Activated B cell treated with CpG ODN at 0.5 μM for 24 hours (primary cell): ENCODE measurements around the gene DOK3. TPM values are rescaled to one million over a fixed set of nuclear protein-coding genes. Genes with fewer than 3 reads are reported as not detected.

Source experiments
- ATAC-seq: fragments of 200-7000 bp; cut with Tn5 transposase; one replicate; pipeline ENCODE4 v1.10.0; 2021; ENCODE audit warnings: low read depth, mild to moderate bottlenecking, moderate library complexity
- CTCF ChIA-PET: fragments of 350-600 bp; sonication (Branson Sonifier 250); formaldehyde crosslinking; loops from one replicate; lab custom pipeline; 2021; ENCODE audit warnings: antibody characterized with exemption; lab: Charles Lee
- POLR2A ChIA-PET: fragments of 350-600 bp; sonication (Branson Sonifier 250); formaldehyde crosslinking; loops from one replicate; lab custom pipeline; 2021; ENCODE audit warnings: antibody characterized with exemption; lab: Charles Lee
- DNase-seq: peaks from one replicate; pipeline ENCODE4 v3.0.0; 2022
- H3K27ac Mint-ChIP-seq: one replicate; pipeline ENCODE4 v1.8.0; 2020; ENCODE audit warnings: mixed read lengths
- H3K27me3 Mint-ChIP-seq: one replicate; pipeline ENCODE4 v1.8.0; 2021; ENCODE audit warnings: mixed read lengths
- H3K36me3 Mint-ChIP-seq: one replicate; pipeline ENCODE4 v1.8.0; 2021; ENCODE audit warnings: low read depth, mixed read lengths
- H3K4me1 Mint-ChIP-seq: one replicate; pipeline ENCODE4 v1.8.0; 2021; ENCODE audit warnings: mixed read lengths
- H3K4me3 Mint-ChIP-seq: one replicate; pipeline ENCODE4 v1.8.0; 2020; ENCODE audit warnings: mild to moderate bottlenecking, mixed read lengths
- H3K9me3 Mint-ChIP-seq: one replicate; pipeline ENCODE4 v1.8.0; 2020; ENCODE audit warnings: mixed read lengths
- intact Hi-C: fragments of 100-400 bp; cut with micrococcal nuclease; formaldehyde crosslinking; loops from one replicate; pipeline ENCODE4 v1.15.1; 2024
- total RNA-seq: library from RNA; stranded (reverse); gene quantifications from 2 replicates; pipeline ENCODE4 v1.2.3, GENCODE V29; 2022
- TF ChIP-seq, protein P1 (sequence below): fragments of 200-600 bp; IDR thresholded peaks from one replicate; pipeline ENCODE4 v1.8.0; 2022; ENCODE audit warnings: antibody characterized with exemption, mild to moderate bottlenecking

DOK3 gene
- total RNA-seq, 1 donor from 2014 or later = 88.5 TPM

DNA sequence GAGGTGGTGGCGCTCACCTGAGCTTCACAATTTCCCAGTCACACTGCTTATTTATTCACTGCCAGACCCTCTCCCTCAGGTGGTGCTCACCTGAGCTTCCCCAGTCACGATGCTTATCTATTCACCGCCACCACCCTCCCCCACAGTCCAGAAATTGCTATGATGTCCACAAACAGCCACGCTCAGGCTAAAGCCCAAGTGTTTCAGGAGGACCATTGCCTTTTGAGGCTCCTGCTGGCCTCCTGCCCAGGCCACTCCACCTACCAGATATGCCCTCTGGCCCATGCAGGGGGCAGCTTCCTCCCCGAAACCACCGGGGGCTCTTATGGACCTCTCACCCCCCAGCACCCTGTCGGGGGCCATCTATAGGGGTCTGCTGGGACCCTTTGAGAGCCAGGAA, 16.8 kb downstream of the DOK3 start:
- no peak overlapping the region for H3K4me3 Mint-ChIP-seq
- H3K4me1 Mint-ChIP-seq = peaks cover 43% of the 10 kb centered on the region
- peaks cover 1% of the 10 kb centered on the region for H3K27me3 Mint-ChIP-seq
- ATAC-seq = no peak
- CTCF ChIA-PET = interaction anchor here (1.1 kb wide), 1 partner anchor 9 kb away, joined by 4 read pairs; no protein-coding TSS in a partner anchor
- no peak overlapping the region for H3K27ac Mint-ChIP-seq
- POLR2A ChIA-PET = interaction anchor here (0.6 to 7.7 kb wide), 3 partner anchors 14 to 35 kb away, joined by 3 to 96 read pairs (median 7); partner anchors contain the start of gene DOK3
- intact Hi-C loops = no loop called here
- TF ChIP-seq, protein P1, sequence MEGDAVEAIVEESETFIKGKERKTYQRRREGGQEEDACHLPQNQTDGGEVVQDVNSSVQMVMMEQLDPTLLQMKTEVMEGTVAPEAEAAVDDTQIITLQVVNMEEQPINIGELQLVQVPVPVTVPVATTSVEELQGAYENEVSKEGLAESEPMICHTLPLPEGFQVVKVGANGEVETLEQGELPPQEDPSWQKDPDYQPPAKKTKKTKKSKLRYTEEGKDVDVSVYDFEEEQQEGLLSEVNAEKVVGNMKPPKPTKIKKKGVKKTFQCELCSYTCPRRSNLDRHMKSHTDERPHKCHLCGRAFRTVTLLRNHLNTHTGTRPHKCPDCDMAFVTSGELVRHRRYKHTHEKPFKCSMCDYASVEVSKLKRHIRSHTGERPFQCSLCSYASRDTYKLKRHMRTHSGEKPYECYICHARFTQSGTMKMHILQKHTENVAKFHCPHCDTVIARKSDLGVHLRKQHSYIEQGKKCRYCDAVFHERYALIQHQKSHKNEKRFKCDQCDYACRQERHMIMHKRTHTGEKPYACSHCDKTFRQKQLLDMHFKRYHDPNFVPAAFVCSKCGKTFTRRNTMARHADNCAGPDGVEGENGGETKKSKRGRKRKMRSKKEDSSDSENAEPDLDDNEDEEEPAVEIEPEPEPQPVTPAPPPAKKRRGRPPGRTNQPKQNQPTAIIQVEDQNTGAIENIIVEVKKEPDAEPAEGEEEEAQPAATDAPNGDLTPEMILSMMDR = no peak
- no peak for DNase-seq
- H3K36me3 Mint-ChIP-seq = peaks cover 6% of the 10 kb centered on the region
- H3K9me3 Mint-ChIP-seq = no peaks in the 10 kb centered on the region

DNA sequence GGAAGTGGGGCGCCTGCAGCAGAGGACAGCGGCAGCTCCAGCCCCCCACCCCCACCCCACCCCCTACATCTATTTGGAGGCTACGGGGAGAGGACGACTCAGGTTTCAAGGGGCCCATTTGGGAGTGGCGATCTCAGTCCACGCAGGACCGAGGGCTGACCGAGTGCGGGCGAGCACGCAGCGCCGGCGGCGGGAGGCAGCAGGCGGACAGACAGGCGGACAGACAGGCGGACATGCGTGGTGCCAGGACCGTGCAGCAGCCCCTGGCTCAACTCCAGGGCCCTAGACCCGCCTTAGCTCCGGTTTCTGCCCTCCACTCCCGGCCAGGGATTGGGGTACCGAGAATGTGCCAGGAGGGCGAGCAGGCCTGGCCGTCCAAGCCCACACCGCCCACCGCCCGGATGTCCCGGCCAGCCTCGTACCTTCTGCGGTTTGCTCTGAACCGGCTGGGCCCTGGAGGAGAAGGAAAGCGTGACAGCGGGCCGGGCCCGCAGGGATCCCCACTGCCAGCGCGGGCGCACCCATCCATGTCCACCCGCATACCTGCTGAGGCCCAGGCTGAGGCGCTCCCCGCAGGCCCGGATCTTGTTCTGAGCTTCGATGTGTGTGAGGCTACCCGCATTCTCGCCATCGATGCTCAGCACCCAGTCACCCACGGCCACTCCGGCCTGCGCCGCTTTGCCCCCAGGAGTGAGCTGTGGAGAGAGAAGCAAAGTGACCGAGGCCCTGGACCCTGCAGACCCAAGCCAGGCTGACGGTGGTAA, 17.5 kb downstream of the DOK3 start:
- no peaks in the 10 kb centered on the region for H3K9me3 Mint-ChIP-seq

DNA sequence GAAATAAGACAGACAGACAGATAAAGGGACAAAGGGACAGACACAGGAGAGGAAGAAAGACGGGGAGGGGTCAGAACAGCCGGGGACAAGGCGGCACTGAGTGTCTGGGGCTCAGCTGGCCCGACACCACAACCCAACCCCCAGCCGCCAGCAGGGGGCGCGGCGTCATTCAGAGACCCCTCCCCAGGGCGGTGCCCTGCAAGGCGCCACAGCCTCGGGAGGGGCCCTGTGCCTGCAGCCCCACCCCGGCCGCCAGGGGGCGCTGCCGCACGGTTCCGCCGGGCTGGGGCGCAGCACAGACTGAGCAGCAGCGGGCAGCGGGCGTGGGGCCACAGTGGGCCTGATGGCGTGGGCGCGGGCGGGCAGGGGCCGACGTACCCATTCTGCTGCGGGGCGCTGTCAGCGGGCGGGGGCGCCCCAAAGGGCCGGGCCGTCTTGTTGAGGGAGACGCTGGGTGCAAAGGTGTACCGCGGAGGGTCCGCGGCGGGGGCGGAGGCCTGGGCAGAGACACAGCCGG, 18.1 kb downstream of the DOK3 start:
- Mint-ChIP-seq H3K36me3 (peaks cover 10% of the 10 kb centered on the region), H3K4me3 (no peak overlapping the region), H3K27ac (no peak overlapping the region), H3K4me1 (peaks cover 40% of the 10 kb centered on the region), H3K9me3 (no peaks in the 10 kb centered on the region), H3K27me3 (no peaks in the 10 kb centered on the region)
- POLR2A ChIA-PET = no interaction called here
- intact Hi-C loops = no loop called here
- DNase-seq (no peak), ATAC-seq (no peak)
- TF ChIP-seq, protein P1 = no peak
- CTCF ChIA-PET = interaction anchor here (1.1 kb wide), 1 partner anchor 10 kb away, joined by 4 read pairs; no protein-coding TSS in a partner anchor

More for the DNA sequence above, 17.5 kb downstream of the DOK3 start:
- intact Hi-C loops = no loop called here
- TF ChIP-seq, protein P1 = no peak
- Mint-ChIP-seq H3K27me3 (no peaks in the 10 kb centered on the region), H3K36me3 (peaks cover 9% of the 10 kb centered on the region), H3K4me1 (peaks cover 41% of the 10 kb centered on the region), H3K4me3 (no peak overlapping the region), H3K27ac (no peak overlapping the region)
- DNase-seq (no peak), ATAC-seq (no peak)
- POLR2A ChIA-PET = interaction anchor here (0.6 to 7.7 kb wide), 2 partner anchors 13 to 17 kb away, joined by 3 to 96 read pairs; partner anchors contain the start of gene DOK3
- CTCF ChIA-PET = interaction anchor here (1.1 kb wide), 1 partner anchor 10 kb away, joined by 4 read pairs; no protein-coding TSS in a partner anchor

DNA sequence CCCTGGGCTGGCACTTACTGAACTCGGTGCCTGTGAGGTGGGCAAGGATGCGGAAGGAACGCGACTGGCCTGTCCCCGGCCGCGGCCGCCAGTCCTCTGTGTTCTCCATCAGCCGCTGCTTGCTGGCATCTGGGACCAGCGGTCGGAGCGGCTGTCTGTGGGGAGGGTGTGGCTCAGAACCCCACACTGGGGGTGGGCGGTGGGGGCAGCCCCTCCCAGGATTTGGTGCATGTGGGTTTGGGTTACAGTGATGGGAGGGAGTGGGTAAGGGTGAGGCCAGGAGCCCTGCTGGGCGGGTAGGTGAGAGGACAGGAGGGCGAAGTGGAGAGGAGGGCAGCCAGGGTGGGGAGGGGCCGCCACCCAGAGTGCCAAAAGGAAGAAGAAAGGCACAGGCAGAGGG, 18.6 kb downstream of the DOK3 start:
- Mint-ChIP-seq H3K4me3 (no peak overlapping the region), H3K9me3 (no peaks in the 10 kb centered on the region), H3K4me1 (peaks cover 35% of the 10 kb centered on the region), H3K27me3 (no peaks in the 10 kb centered on the region), H3K27ac (no peak overlapping the region), H3K36me3 (peaks cover 10% of the 10 kb centered on the region)
- TF ChIP-seq, protein P1 = no peak
- DNase-seq (no peak), ATAC-seq (no peak)
- intact Hi-C loops = no loop called here
- CTCF ChIA-PET = no interaction called here
- POLR2A ChIA-PET = no interaction called here
